CD14-positive monocyte (primary cell): ENCODE results near the gene TBC1D32. TPM values are rescaled to one million over a fixed set of nuclear protein-coding genes. Genes with fewer than 3 reads are reported as not detected.

ENCODE experiments used
- DNase-seq, 3 donors: peaks; one replicate each; pipeline ENCODE4 v3.0.0-alpha.2; 2011 to 2022
- H2AFZ ChIP-seq: 2 replicates; pipeline ENCODE4 v1.6.0; 2012; ENCODE audit warnings: mild to moderate bottlenecking, low read depth, low read length, inconsistent platforms; ENCODE audit not compliant: insufficient read depth, poor library complexity, severe bottlenecking
- H3K27ac ChIP-seq, 2 donors: 1 replicate in 1 of 2; 2 replicates in 1 of 2; pipeline ENCODE4 v1.5.1; 2012 to 2013; ENCODE audit warnings: low read length in 2 of 2, control low read depth in 1 of 2, inconsistent platforms in 1 of 2, low read depth in 1 of 2, mild to moderate bottlenecking in 1 of 2
- H3K27me3 ChIP-seq, 2 donors: one replicate each; pipeline versions ENCODE4 v1.6.0 to v1.6.1; 2011 to 2013; ENCODE audit warnings: low read length in 2 of 2; ENCODE audit not compliant: control insufficient read depth in 2 of 2, insufficient read depth in 2 of 2
- H3K36me3 ChIP-seq, 2 donors: replicated peaks in 1 of 2; 1 replicate in 1 of 2; 2 replicates in 1 of 2; pipeline versions ENCODE4 v1.5.1 to v1.6.1; 2012 to 2013; ENCODE audit warnings: low read length in 2 of 2, control low read depth in 1 of 2, inconsistent platforms in 1 of 2, mild to moderate bottlenecking in 1 of 2; ENCODE audit not compliant: insufficient read depth in 2 of 2, control insufficient read depth in 1 of 2
- H3K4me1 ChIP-seq, 2 donors: 1 replicate in 1 of 2; 2 replicates in 1 of 2; pipeline versions ENCODE4 v1.5.1 to v1.6.1; 2012 to 2013; ENCODE audit warnings: low read length in 2 of 2, control low read depth in 1 of 2, inconsistent platforms in 1 of 2, mild to moderate bottlenecking in 1 of 2, moderate library complexity in 1 of 2; ENCODE audit not compliant: insufficient read depth in 2 of 2, control insufficient read depth in 1 of 2
- H3K4me2 ChIP-seq: replicated peaks from 2 replicates; pipeline ENCODE3; 2012; ENCODE audit warnings: low read length, moderate library complexity, mild to moderate bottlenecking; ENCODE audit not compliant: poor library complexity, severe bottlenecking; ENCODE audit errors: extremely low read depth
- H3K4me3 ChIP-seq, 3 experiments: fragments of 200-600 bp in 1 of 3; sonication (generic) in 1 of 3; replicated peaks in 1 of 3; 1 replicate in 2 of 3; 2 replicates in 1 of 3; pipeline ENCODE4 v1.5.1; 2011 to 2013; ENCODE audit warnings: low read length in 3 of 3, mild to moderate bottlenecking in 3 of 3, control low read depth in 2 of 3, low read depth in 2 of 3, inconsistent platforms in 1 of 3, moderate library complexity in 1 of 3
- H3K79me2 ChIP-seq: 2 replicates; pipeline ENCODE4 v1.6.0; 2012; ENCODE audit warnings: mild to moderate bottlenecking, control low read depth, inconsistent platforms, low read length, moderate library complexity; ENCODE audit not compliant: insufficient read depth
- H3K9ac ChIP-seq: 2 replicates; pipeline ENCODE4 v1.6.0; 2017; ENCODE audit warnings: low read length, mild to moderate bottlenecking; ENCODE audit not compliant: insufficient read depth, poor library complexity, severe bottlenecking
- H3K9me3 ChIP-seq, 2 donors: replicated peaks in 1 of 2; 1 replicate in 1 of 2; 2 replicates in 1 of 2; pipeline versions ENCODE4 v1.5.1 to v1.6.1; 2012 to 2013; ENCODE audit warnings: low read length in 2 of 2, control low read depth in 1 of 2; ENCODE audit not compliant: control insufficient read depth in 1 of 2, insufficient read depth in 1 of 2
- H4K20me1 ChIP-seq: 2 replicates; pipeline ENCODE4 v1.6.0; 2012; ENCODE audit warnings: mild to moderate bottlenecking, low read length, control low read depth, moderate library complexity; ENCODE audit not compliant: insufficient read depth
- H3K27ac Mint-ChIP-seq, 7 donors: one replicate each; pipeline ENCODE4 v1.8.0; 2020; ENCODE audit warnings: mild to moderate bottlenecking in 7 of 7, mixed read lengths in 7 of 7, moderate library complexity in 6 of 7, inconsistent platforms in 2 of 7
- H3K27me3 Mint-ChIP-seq, 3 donors: one replicate each; pipeline ENCODE4 v1.8.0; 2021 to 2022; ENCODE audit warnings: low read depth in 3 of 3, mild to moderate bottlenecking in 3 of 3, mixed read lengths in 3 of 3, moderate library complexity in 3 of 3, inconsistent platforms in 1 of 3
- H3K36me3 Mint-ChIP-seq, 2 donors: one replicate each; pipeline ENCODE4 v1.8.0; 2020; ENCODE audit warnings: mixed read lengths in 2 of 2, inconsistent platforms in 1 of 2, mild to moderate bottlenecking in 1 of 2
- H3K4me1 Mint-ChIP-seq: one replicate; pipeline ENCODE4 v1.8.0; 2020; ENCODE audit warnings: mild to moderate bottlenecking, mixed read lengths
- H3K4me3 Mint-ChIP-seq, 2 donors: one replicate each; pipeline ENCODE4 v1.8.0; 2020; ENCODE audit warnings: mild to moderate bottlenecking in 2 of 2, mixed read lengths in 2 of 2, moderate library complexity in 1 of 2
- H3K9me3 Mint-ChIP-seq, 7 donors: one replicate each; pipeline ENCODE4 v1.8.0; 2020 to 2022; ENCODE audit warnings: mixed read lengths in 7 of 7, mild to moderate bottlenecking in 6 of 7, moderate library complexity in 6 of 7, inconsistent platforms in 2 of 7
- WGBS: methylation state at CpG from one replicate; pipeline ENCODE4 v1.1.5; 2013; ENCODE audit warnings: missing lambda C conversion rate; ENCODE audit not compliant: insufficient coverage; 5-methylcytosine and 5-hydroxymethylcytosine counted together
- intact Hi-C, 2 donors: fragments of 100-400 bp; cut with micrococcal nuclease; formaldehyde crosslinking; loops; one replicate each; pipeline versions ENCODE4 v1.15.0 to v1.15.1; 2023
- polyA plus RNA-seq, 3 donors: library from polyadenylated mRNA; depleted of rRNA in 1 of 3; unstranded in 2 of 3; stranded (reverse) in 1 of 3; fragments of 300-500 nt in 2 of 3; fragments of >200 nt in 1 of 3; fragmentation: Illumina TruSeq in 2 of 3; gene quantifications; 1 replicate in 2 of 3; 2 replicates in 1 of 3; pipeline ENCODE4 v1.2.3, GENCODE V29; 2012 to 2021
- TF ChIP-seq, protein P1 (sequence below): fragments of 200-600 bp; IDR thresholded peaks from one replicate; pipeline ENCODE4 v1.8.0; 2022; ENCODE audit warnings: antibody characterized with exemption, mild to moderate bottlenecking

The TBC1D32 gene
- polyA plus RNA-seq, 3 donors = 0.23 to 0.64 TPM; not detected in 1

DNA sequence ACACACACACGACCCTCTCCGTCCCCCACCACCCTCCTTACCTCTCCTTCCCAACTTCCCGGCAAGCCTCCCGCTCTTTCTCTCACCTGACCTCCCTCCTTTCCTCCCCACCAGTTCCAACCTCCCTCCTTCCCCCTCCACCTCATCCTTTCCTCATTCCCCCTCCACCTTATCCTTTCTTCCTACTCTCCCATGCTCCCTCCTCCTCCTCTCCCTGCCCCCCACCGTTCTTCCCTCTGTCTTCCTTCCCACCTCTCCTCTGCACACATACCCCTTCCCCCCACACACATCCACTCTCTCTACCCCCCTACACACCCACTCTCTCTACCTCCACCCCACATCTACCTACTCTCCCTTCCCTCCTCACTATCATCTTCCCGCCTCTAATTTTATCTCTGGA lies 144.2 kb downstream of the TBC1D32 start:
- Histone ChIP-seq H2AFZ (no peak overlapping the region), H3K79me2 (no peaks in the 10 kb centered on the region), H3K9me3 (no peaks in the 10 kb centered on the region), H3K4me1 (no peaks in the 10 kb centered on the region), H3K27me3 (no peaks in the 10 kb centered on the region), H3K4me2 (no peak overlapping the region), H3K27ac (no peak overlapping the region), H4K20me1 (no peaks in the 10 kb centered on the region), H3K4me3 (no peak overlapping the region), H3K36me3 (no peaks in the 10 kb centered on the region), H3K9ac (no peak overlapping the region)
- no peaks in the 10 kb centered on the region for H3K36me3 Mint-ChIP-seq
- TF ChIP-seq, protein P1, sequence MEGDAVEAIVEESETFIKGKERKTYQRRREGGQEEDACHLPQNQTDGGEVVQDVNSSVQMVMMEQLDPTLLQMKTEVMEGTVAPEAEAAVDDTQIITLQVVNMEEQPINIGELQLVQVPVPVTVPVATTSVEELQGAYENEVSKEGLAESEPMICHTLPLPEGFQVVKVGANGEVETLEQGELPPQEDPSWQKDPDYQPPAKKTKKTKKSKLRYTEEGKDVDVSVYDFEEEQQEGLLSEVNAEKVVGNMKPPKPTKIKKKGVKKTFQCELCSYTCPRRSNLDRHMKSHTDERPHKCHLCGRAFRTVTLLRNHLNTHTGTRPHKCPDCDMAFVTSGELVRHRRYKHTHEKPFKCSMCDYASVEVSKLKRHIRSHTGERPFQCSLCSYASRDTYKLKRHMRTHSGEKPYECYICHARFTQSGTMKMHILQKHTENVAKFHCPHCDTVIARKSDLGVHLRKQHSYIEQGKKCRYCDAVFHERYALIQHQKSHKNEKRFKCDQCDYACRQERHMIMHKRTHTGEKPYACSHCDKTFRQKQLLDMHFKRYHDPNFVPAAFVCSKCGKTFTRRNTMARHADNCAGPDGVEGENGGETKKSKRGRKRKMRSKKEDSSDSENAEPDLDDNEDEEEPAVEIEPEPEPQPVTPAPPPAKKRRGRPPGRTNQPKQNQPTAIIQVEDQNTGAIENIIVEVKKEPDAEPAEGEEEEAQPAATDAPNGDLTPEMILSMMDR = no peak
- DNase-seq = no peak
- H3K27ac Mint-ChIP-seq = no peak overlapping the region
- H3K4me3 Mint-ChIP-seq = no peak overlapping the region
- H3K9me3 Mint-ChIP-seq = peaks cover 0 to 4% (median 2%) of the 10 kb centered on the region in 7 donors
- WGBS = 73% methylated on average over 5 of the region's 6 CpGs
- no peaks in the 10 kb centered on the region for H3K27me3 Mint-ChIP-seq
- intact Hi-C loops = no loop called here
- no peaks in the 10 kb centered on the region for H3K4me1 Mint-ChIP-seq

DNA sequence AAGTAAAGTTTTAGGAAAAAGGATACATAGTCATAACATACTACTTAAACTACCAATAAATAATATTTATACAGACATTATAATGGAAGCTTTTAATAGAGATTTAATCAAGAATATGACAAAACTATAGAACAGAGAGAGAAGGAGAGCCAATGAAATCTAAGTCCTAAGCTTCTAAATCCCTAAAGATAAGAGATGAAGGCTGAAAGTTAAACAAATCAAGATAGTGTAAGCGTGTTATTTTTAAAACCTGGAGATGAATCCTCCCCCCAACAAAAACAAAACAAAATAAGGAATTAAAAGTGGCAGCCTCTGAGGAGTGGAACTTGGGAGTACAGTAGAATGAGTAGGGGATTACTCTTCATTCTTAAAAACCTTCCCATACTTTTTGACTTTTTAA lies 145.9 kb downstream of the TBC1D32 start:
- H3K9me3 ChIP-seq = no peaks in the 10 kb centered on the region
- Mint-ChIP-seq H3K27me3 (no peaks in the 10 kb centered on the region), H3K9me3 (peaks cover 0 to 3% (median 2%) of the 10 kb centered on the region in 7 donors), H3K36me3 (no peaks in the 10 kb centered on the region), H3K4me3 (no peak overlapping the region), H3K4me1 (no peaks in the 10 kb centered on the region), H3K27ac (no peak overlapping the region)
- H3K36me3 ChIP-seq = no peaks in the 10 kb centered on the region
- H4K20me1 ChIP-seq = no peaks in the 10 kb centered on the region
- no CpG with 5 or more reads among the region's 1 CpG for WGBS
- H2AFZ ChIP-seq = no peak overlapping the region
- intact Hi-C loops = no loop called here
- TF ChIP-seq, protein P1 = no peak
- no peak for DNase-seq
- H3K4me3 ChIP-seq = no peak overlapping the region
- no peak overlapping the region for H3K27ac ChIP-seq
- H3K9ac ChIP-seq = no peak overlapping the region
- no peaks in the 10 kb centered on the region for H3K4me1 ChIP-seq
- H3K27me3 ChIP-seq = no peaks in the 10 kb centered on the region
- no peaks in the 10 kb centered on the region for H3K79me2 ChIP-seq
- no peak overlapping the region for H3K4me2 ChIP-seq
